Measurements from ENCODE around the gene TP53I11.
A peak's percentile ranks its signal among the peaks of the same experiment; 100 is the strongest.

TP53I11 gene

GRCh38 chr11:44952082-44952481, 1.4 kb upstream of the TP53I11 start:
- TF ChIP-seq POLR2A (IDR thresholded peaks at IDR 0.05; ENCODE audit: low read depth, low read length) (no peak), TAF1 (IDR thresholded peaks at IDR 0.05; ENCODE audit: borderline replicate concordance, low read depth, low read length) (no peak), POLR2AphosphoS5 (IDR thresholded peaks at IDR 0.05; ENCODE audit: low read depth, low read length) (no peak)

DNA sequence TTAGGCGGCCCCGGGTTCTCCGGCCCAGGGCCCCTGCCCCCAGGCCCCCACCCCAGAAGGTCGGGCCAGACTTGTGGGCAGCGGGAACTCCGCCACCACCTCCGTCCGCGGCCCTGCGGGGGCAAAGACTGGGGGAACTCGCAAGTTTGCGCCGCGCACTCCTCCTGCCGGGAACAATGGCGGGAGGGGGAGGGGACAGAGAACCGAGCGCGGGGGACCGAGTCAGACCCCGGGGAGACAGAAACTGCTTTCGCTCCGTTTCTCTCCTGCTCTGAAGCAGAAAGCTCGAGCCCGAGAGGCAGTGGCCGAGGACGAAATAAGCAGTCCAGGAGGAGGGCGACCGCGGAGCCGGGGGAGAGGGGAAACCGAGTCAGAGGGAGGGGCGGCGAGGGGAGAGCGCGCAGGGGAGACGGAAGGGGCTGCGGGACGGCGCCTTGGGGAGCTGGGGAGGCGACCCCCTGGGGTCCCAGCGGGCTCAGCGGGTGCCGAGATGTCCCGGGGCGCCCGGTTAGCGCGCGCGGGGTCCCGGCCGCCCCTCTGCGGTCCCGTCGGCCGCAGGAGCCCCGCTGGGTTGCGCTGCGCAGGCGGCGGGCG, 555 bp downstream of the TP53I11 start:
- FAIRE-seq = no peak
- TF ChIP-seq POLR2AphosphoS5 (IDR thresholded peaks at IDR 0.05; ENCODE audit: low read depth, low read length) = no peak
- no peak for TF ChIP-seq POLR2A (IDR thresholded peaks at IDR 0.05; ENCODE audit: low read depth, low read length)
- no peak for TF ChIP-seq TAF1 (IDR thresholded peaks at IDR 0.05; ENCODE audit: borderline replicate concordance, low read depth, low read length)
- DNase-seq (ENCODE audit: insufficient read length) = no peak

More at GRCh38 chr11:44952082-44952481, 1.4 kb upstream of the TP53I11 start:
- no peak for DNase-seq (ENCODE audit: insufficient read length)
- FAIRE-seq = no peak

DNA sequence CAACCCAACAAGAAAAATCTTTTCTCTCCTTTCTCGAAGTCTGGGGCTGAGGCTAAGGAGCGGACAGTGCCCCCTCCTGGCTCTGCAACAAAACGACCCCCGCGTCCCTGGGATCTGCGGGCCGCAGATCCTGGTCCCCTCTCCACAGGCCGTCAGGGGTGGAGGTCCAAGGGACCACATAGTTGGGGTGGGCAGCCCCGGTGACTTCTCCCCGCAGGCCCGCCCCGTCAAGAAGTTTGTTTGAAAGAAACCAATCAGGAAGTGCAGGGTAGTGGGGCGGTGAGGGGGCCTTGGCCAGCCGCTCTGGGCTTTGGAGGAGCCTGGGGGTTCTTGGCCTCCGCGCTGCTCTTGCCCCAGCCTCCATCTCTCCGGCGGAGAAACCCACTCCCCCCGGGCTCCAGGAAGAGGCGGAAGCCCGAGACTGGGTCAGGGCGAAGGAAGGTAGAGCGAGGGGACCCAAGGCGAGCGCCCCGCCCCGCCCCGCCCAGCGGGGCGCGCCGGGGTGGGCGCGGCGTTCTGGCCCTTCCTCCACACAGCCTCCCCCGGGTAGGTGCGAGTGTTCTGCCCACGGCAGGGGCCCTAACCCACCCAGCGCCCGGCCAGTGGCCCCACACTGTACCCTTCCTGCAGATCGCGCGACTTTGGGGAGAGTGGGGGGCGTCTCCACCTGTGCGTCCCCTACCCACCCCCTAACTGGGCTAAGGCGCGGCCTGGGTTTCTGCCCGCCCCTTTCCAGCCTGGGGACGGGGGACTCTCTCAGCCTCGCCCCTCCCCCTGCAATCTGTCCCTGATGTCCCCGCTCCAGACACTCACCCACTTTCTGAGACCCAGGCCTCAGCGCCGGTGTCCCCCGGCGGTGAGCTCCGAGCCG, 1.3 kb downstream of the TP53I11 start:
- TF ChIP-seq POLR2AphosphoS5 (IDR thresholded peaks at IDR 0.05; ENCODE audit: low read depth, low read length) (no peak), TAF1 (IDR thresholded peaks at IDR 0.05; ENCODE audit: borderline replicate concordance, low read depth, low read length) (no peak), POLR2A (IDR thresholded peaks at IDR 0.05; ENCODE audit: low read depth, low read length) (no peak)
- DNase-seq (ENCODE audit: insufficient read length) (no peak), FAIRE-seq (peak; percentile 21)

- no peak for DNase-seq (ENCODE audit: insufficient read length)
- TF ChIP-seq POLR2AphosphoS5 (IDR thresholded peaks at IDR 0.05; ENCODE audit: low read depth, low read length) (no peak), POLR2A (IDR thresholded peaks at IDR 0.05; ENCODE audit: low read depth, low read length) (no peak), TAF1 (IDR thresholded peaks at IDR 0.05; ENCODE audit: borderline replicate concordance, low read depth, low read length) (no peak)
- no peak for FAIRE-seq
Measured at GRCh38 chr11:44948155-44948554, 2.5 kb downstream of the TP53I11 start.

- TF ChIP-seq TAF1 (IDR thresholded peaks at IDR 0.05; ENCODE audit: borderline replicate concordance, low read depth, low read length) = no peak
- TF ChIP-seq POLR2AphosphoS5 (IDR thresholded peaks at IDR 0.05; ENCODE audit: low read depth, low read length) = no peak
- TF ChIP-seq POLR2A (IDR thresholded peaks at IDR 0.05; ENCODE audit: low read depth, low read length) = no peak
- DNase-seq (ENCODE audit: insufficient read length) = no peak
- FAIRE-seq = no peak
Measured at GRCh38 chr11:44947114-44947513, 3.6 kb downstream of the TP53I11 start.

- no peak for TF ChIP-seq POLR2AphosphoS5 (IDR thresholded peaks at IDR 0.05; ENCODE audit: low read depth, low read length)
- TF ChIP-seq TAF1 (IDR thresholded peaks at IDR 0.05; ENCODE audit: borderline replicate concordance, low read depth, low read length) = no peak
- no peak for TF ChIP-seq POLR2A (IDR thresholded peaks at IDR 0.05; ENCODE audit: low read depth, low read length)
- no peak for DNase-seq (ENCODE audit: insufficient read length)
- no peak for FAIRE-seq
Measured at GRCh38 chr11:44946263-44946662, 4.4 kb downstream of the TP53I11 start.

- TF ChIP-seq TAF1 (IDR thresholded peaks at IDR 0.05; ENCODE audit: borderline replicate concordance, low read depth, low read length) (no peak), POLR2AphosphoS5 (IDR thresholded peaks at IDR 0.05; ENCODE audit: low read depth, low read length) (no peak), POLR2A (IDR thresholded peaks at IDR 0.05; ENCODE audit: low read depth, low read length) (no peak)
- DNase-seq (ENCODE audit: insufficient read length) = no peak
- FAIRE-seq = no peak
Measured at GRCh38 chr11:44945666-44946065, 5.0 kb downstream of the TP53I11 start.

DNA sequence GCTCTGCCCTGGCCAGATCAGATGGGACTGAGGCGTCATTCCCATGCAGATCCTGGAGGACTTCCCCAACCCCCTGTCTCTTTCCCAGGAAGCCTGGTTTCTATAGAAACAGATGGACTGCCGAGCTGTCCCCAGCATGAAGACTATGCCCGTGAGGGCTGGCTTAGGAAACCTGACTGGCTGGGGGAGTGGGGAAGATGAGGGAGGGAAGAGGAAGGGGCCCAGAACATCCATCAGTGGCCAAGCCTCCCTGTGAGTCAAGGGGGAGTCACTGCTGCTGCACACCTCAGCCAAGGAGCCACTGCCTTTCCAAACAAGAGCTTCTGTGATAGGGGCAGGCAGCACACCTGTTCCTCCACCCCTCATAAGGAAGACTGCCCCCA, 5.8 kb downstream of the TP53I11 start:
- FAIRE-seq (no peak), DNase-seq (ENCODE audit: insufficient read length) (no peak)
- TF ChIP-seq POLR2A (IDR thresholded peaks at IDR 0.05; ENCODE audit: low read depth, low read length) = no peak

DNA sequence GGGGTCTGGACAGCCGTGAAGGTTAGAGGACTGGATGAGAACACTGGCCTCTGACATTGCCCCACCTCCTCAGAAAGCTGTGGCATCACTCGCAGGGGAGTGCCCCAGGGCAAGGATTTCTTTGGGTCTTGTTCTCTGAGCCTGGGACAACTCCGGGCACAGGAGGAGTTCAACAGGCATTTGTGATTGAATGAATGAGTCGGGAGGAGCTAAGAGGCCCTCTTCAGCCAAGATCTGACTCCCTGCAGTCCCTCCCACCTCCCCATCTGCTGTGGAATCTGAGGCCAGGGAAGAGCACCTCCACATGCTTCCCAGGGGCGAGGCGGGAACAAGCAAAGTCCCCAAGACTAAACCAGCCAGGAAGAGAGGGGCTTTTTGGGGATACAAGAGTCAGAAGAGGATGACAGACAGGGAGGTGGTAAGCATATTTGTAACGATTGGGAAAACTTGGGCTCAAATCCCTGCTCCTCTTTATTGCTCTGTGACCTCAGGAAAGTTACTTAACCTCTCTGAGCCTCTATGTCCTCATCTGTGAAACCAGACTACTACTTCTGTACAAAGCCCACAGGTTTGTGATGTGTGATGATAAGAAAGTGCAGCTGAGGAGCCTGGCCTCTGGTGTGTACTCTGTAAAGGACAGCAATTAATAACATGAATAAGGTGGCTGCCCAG, 6.4 kb downstream of the TP53I11 start:
- FAIRE-seq = no peak
- TF ChIP-seq POLR2AphosphoS5 (IDR thresholded peaks at IDR 0.05; ENCODE audit: low read depth, low read length) (no peak), POLR2A (IDR thresholded peaks at IDR 0.05; ENCODE audit: low read depth, low read length) (no peak), TAF1 (IDR thresholded peaks at IDR 0.05; ENCODE audit: borderline replicate concordance, low read depth, low read length) (no peak)
- DNase-seq (ENCODE audit: insufficient read length) = no peak

DNA sequence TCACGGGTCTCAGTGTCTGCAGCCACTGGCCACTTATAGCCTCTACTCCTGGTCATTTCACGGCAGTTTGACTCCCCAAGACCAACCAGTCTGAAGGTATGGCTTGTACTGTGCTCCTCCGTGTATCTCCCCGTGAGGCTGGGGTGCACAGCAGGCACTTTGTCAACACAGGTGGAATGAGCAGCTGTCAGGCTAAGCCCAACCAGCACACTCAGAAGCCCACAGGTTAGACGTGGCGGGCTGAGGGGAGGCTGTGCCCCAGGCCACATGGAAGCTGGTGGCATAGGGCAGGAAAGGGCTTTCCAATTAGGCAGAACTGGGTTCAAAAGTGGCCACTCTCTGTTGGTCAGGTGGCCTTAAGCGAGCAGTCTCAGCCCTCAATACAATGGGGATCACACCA, 7.0 kb downstream of the TP53I11 start:
- FAIRE-seq = no peak

GRCh38 chr11:44943118-44943517, 7.6 kb downstream of the TP53I11 start:
- TF ChIP-seq POLR2AphosphoS5 (IDR thresholded peaks at IDR 0.05; ENCODE audit: low read depth, low read length) = no peak
- TF ChIP-seq TAF1 (IDR thresholded peaks at IDR 0.05; ENCODE audit: borderline replicate concordance, low read depth, low read length) = no peak
- no peak for TF ChIP-seq POLR2A (IDR thresholded peaks at IDR 0.05; ENCODE audit: low read depth, low read length)
- no peak for DNase-seq (ENCODE audit: insufficient read length)
- FAIRE-seq = peak; percentile 40

More for the DNA sequence above, 7.0 kb downstream of the TP53I11 start:
- no peak for TF ChIP-seq TAF1 (IDR thresholded peaks at IDR 0.05; ENCODE audit: borderline replicate concordance, low read depth, low read length)
- no peak for TF ChIP-seq POLR2AphosphoS5 (IDR thresholded peaks at IDR 0.05; ENCODE audit: low read depth, low read length)
- no peak for TF ChIP-seq POLR2A (IDR thresholded peaks at IDR 0.05; ENCODE audit: low read depth, low read length)
- DNase-seq (ENCODE audit: insufficient read length) = no peak
